ENCODE measurements around the gene SARNP.

SARNP gene

GRCh38 chr12:55862286-55862685 lies 44.8 kb upstream of the SARNP start:
- no peak overlapping the region for H2AFZ ChIP-seq (ENCODE audit: low read depth, low read length, severe bottlenecking)
- H4K20me1 ChIP-seq (ENCODE audit: low read depth, low read length): no peaks in the 10 kb centered on the region
- H3K4me3 ChIP-seq (ENCODE audit: insufficient read depth, low read length, poor library complexity, severe bottlenecking): no peak overlapping the region
- no peaks in the 10 kb centered on the region for H3K36me3 ChIP-seq (ENCODE audit: low read length)
- H3K79me2 ChIP-seq (ENCODE audit: insufficient read depth, low read length): no peaks in the 10 kb centered on the region
- no peak overlapping the region for H3K27ac ChIP-seq (ENCODE audit: low read depth, low read length)
- no peak overlapping the region for H3K4me2 ChIP-seq (ENCODE audit: low read depth, low read length, poor library complexity, severe bottlenecking)
- no peak overlapping the region for H3K9ac ChIP-seq (ENCODE audit: low read length)
- H3K27me3 ChIP-seq (ENCODE audit: low read length): no peaks in the 10 kb centered on the region
- no peaks in the 10 kb centered on the region for H3K9me2 ChIP-seq (replicated peaks; ENCODE audit: insufficient read depth, low read length)
- TF ChIP-seq, protein P1, sequence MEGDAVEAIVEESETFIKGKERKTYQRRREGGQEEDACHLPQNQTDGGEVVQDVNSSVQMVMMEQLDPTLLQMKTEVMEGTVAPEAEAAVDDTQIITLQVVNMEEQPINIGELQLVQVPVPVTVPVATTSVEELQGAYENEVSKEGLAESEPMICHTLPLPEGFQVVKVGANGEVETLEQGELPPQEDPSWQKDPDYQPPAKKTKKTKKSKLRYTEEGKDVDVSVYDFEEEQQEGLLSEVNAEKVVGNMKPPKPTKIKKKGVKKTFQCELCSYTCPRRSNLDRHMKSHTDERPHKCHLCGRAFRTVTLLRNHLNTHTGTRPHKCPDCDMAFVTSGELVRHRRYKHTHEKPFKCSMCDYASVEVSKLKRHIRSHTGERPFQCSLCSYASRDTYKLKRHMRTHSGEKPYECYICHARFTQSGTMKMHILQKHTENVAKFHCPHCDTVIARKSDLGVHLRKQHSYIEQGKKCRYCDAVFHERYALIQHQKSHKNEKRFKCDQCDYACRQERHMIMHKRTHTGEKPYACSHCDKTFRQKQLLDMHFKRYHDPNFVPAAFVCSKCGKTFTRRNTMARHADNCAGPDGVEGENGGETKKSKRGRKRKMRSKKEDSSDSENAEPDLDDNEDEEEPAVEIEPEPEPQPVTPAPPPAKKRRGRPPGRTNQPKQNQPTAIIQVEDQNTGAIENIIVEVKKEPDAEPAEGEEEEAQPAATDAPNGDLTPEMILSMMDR (IDR thresholded peaks at IDR 0.05; ENCODE audit: insufficient read depth, low read length, poor library complexity, severe bottlenecking): no peak
- no peak for TF ChIP-seq EZH2phosphoT487 (conservative IDR thresholded peaks at IDR 0.05; ENCODE audit: low read length)
- H3F3A ChIP-seq (ENCODE audit: insufficient read depth): no peaks in the 10 kb centered on the region
- peaks cover 4% of the 10 kb centered on the region; the same call in 1 of the 2 replicates for H3K9me3 ChIP-seq (ENCODE audit: insufficient read depth, low read length)

- TF ChIP-seq, protein P1 (IDR thresholded peaks at IDR 0.05; ENCODE audit: insufficient read depth, low read length, poor library complexity, severe bottlenecking): no peak
- no peak for TF ChIP-seq EZH2phosphoT487 (conservative IDR thresholded peaks at IDR 0.05; ENCODE audit: low read length)
Measured at GRCh38 chr12:55861871-55862270, 44.3 kb upstream of the SARNP start.

GRCh38 chr12:55861396-55861795 lies 43.9 kb upstream of the SARNP start:
- TF ChIP-seq, protein P1 (IDR thresholded peaks at IDR 0.05; ENCODE audit: insufficient read depth, low read length, poor library complexity, severe bottlenecking): no peak
- no peak for TF ChIP-seq EZH2phosphoT487 (conservative IDR thresholded peaks at IDR 0.05; ENCODE audit: low read length)
- H3K27ac ChIP-seq (ENCODE audit: low read depth, low read length): no peak overlapping the region
- H3K9ac ChIP-seq (ENCODE audit: low read length): no peak overlapping the region
- peaks cover 4% of the 10 kb centered on the region; the same call in 1 of the 2 replicates for H3K9me3 ChIP-seq (ENCODE audit: insufficient read depth, low read length)
- H3K4me3 ChIP-seq (ENCODE audit: insufficient read depth, low read length, poor library complexity, severe bottlenecking): no peak overlapping the region
- H3K27me3 ChIP-seq (ENCODE audit: low read length): no peaks in the 10 kb centered on the region
- H2AFZ ChIP-seq (ENCODE audit: low read depth, low read length, severe bottlenecking): no peak overlapping the region
- H3K79me2 ChIP-seq (ENCODE audit: insufficient read depth, low read length): no peaks in the 10 kb centered on the region
- H3K36me3 ChIP-seq (ENCODE audit: low read length): no peaks in the 10 kb centered on the region
- no peaks in the 10 kb centered on the region for H4K20me1 ChIP-seq (ENCODE audit: low read depth, low read length)
- no peaks in the 10 kb centered on the region for H3F3A ChIP-seq (ENCODE audit: insufficient read depth)
- no peaks in the 10 kb centered on the region for H3K9me2 ChIP-seq (replicated peaks; ENCODE audit: insufficient read depth, low read length)
- H3K4me2 ChIP-seq (ENCODE audit: low read depth, low read length, poor library complexity, severe bottlenecking): no peak overlapping the region

More at GRCh38 chr12:55861871-55862270, 44.3 kb upstream of the SARNP start:
- Histone ChIP-seq H3K27ac (ENCODE audit: low read depth, low read length) (no peak overlapping the region), H3K9ac (ENCODE audit: low read length) (no peak overlapping the region), H3K36me3 (ENCODE audit: low read length) (no peaks in the 10 kb centered on the region), H3K9me3 (ENCODE audit: insufficient read depth, low read length) (peaks cover 4% of the 10 kb centered on the region; the same call in 1 of the 2 replicates), H3K27me3 (ENCODE audit: low read length) (no peaks in the 10 kb centered on the region), H3K4me2 (ENCODE audit: low read depth, low read length, poor library complexity, severe bottlenecking) (no peak overlapping the region), H4K20me1 (ENCODE audit: low read depth, low read length) (no peaks in the 10 kb centered on the region), H3K9me2 (replicated peaks; ENCODE audit: insufficient read depth, low read length) (no peaks in the 10 kb centered on the region), H3K4me3 (ENCODE audit: insufficient read depth, low read length, poor library complexity, severe bottlenecking) (no peak overlapping the region), H3K79me2 (ENCODE audit: insufficient read depth, low read length) (no peaks in the 10 kb centered on the region), H3F3A (ENCODE audit: insufficient read depth) (no peaks in the 10 kb centered on the region), H2AFZ (ENCODE audit: low read depth, low read length, severe bottlenecking) (no peak overlapping the region)
